NAMALWA (cell line): Measurements from ENCODE around the gene ANXA2R.
A peak's percentile ranks its signal among the peaks of the same experiment; 100 is the strongest.
"Not testable (repeated sequence)": the region's sequence is repeated elsewhere in the genome, so short reads cannot be mapped to it uniquely, and the experiment has no call there.

Experiments
- DNase-seq: peaks from one replicate; pipeline ENCODE4 v3.0.0-alpha.2; 2015; ENCODE audit warnings: low spot score

The ANXA2R gene

GRCh38 chr5:43040287-43041098 is at the start of gene ANXA2R:
ANXA2R (minus strand) TSS chr5:43040319; CDS start chr5:43040046, 273 bp downstream.
- DNase-seq = peak; percentile 98

- not testable (repeated sequence) for DNase-seq
Measured at GRCh38 chr5:43086118-43086908, 46.2 kb upstream of the ANXA2R start.

- no peak for DNase-seq
Measured at GRCh38 chr5:43085453-43085852, 45.3 kb upstream of the ANXA2R start.

DNA sequence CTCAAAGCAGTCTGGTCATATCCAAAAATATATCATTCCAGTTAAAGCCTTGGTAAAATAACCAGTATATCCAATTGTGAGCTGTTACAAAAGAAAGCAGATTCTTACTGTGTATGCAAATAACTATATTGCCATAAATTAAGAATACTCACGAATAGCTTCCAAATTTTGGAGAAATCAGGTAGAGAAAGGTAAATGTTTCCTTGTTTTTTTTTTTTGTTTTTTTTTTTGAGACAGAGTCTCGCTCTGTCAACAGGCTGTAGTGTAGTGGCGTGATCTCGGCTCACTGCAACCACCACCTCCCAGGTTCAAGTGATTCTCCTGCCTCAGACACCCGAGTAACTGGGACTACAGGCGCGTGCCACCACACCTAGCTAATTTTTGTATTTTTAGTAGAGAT is 44.3 kb upstream of the ANXA2R start:
- peak; percentile 27 for DNase-seq

DNA sequence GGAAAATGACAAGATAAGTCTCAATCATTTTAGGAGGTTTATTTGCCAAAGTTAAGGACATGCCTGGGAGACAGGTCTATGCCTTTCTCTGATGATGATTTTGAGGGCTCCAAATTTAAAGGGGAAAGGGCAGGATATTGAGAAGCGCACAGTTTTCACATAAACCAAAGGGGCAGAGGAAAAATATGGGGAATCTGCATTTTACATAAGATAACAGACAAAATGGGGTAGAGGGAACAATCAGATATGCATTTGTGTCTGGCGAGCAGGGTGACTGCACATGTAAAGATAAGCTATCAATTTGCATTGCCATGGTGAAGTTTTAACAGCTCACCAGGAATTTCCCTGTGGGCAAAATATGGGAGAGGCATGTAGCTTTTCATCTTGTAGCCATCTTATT is 41.2 kb upstream of the ANXA2R start:
- not testable (repeated sequence) for DNase-seq

GRCh38 chr5:43078956-43079355 is 38.8 kb upstream of the ANXA2R start:
- no peak for DNase-seq

GRCh38 chr5:43077446-43078191 is 37.5 kb upstream of the ANXA2R start:
- not testable (repeated sequence) for DNase-seq

DNA sequence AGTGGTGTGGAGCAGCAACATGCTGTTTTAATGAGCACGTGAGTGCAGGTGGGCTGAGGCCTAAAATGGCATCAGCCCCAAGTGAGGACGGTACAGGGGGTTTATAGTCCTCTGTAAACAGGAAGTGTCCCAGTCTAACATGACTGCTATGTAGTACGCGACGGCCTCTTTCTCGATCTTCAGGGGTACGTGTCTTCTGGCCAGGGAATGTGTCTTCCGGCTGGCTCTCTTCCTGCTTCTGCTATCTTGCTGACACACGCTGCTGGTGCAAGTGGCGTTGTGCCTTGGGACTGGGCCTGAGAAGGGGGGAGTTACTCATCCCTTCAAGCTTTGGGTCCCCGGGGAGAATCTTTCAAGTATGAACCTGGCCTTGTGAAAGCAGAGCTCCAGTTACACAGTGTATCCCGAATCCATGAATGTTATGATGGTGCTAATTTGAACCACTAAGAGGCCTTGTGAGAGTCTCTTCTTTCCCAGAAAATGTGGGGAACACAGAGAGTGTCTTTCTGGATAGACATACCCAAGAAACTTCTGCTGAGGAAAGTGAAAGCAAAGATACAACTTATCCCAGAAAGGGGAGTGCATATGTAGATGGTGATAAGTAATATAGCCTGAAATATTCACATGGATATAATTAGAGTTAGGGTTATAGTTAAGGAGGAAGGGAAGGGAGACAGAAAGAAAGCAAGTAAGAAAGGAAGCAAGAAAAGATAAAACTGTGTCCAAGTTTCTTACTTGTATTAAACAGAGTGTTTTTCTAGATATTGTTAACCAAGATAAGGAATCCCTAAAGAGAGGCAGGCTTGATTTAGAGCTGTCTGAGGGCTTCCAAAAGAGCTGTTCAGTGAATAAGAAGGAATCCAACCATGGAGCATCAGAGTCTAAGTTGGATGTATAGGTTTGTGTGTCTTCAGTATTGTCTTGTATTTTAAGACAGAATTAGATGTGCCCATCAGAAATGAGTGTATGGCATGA is 35.5 kb upstream of the ANXA2R start:
- DNase-seq = no peak

DNA sequence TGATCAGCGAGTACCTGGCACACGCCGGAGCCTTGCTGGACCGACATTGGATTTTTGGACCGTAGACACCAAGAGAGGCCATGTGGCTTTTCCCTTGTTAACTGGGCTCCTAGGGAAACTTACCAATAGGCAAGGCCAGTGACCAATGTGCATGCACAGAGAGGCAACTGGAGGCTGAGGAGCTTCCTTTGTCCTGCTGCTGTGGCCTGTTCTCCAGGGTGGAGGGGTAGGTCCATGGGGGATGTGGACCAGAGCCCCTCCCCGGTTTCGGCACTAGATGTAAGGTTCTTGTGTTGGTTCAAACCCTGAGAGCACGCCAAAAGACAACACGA is 34.8 kb upstream of the ANXA2R start:
- no peak for DNase-seq

DNA sequence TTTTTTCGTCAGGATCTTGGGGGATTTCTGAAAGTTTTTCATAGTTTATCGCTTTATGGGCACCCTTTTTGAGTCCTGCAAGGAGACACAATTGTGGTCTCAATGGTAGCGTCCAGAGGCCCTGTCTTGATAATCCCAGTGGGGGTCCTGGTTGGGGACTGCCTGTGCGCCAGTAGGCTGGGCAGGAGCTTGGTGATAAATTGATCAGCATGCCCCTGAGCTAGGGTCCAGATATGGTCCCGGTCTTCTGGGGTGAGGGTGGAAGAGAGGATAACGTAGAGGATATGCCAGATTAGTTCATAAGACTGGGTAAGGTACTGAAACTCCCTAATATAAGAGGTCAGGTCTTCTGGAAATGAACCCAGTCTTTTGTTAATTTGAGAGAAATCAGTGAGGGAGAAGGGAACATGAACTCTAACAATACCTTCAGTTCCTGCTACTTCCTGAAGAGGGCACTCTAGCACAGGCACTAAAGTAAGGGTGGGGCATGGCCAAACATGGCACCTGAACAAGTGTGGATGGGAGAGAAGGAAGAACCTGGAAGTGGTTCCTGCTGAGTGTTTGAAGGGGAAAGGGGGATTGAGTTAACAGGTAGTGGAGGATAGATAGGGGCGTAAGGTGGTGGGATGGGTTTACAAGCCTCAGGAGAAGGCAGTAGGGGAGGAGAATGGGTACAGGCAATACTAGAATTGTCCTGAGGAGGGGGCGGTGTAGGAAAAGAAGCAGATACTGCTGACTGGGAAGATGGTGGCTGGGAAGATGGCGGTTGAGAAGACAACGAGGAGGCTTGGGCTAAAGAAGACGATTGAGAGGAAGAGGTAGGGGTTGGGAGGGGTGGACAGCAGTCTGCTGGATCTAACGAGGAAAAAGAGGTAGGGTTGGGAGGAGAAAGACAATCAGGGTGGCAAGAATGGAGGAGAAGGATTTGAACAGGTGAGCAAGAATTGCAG is 33.8 kb upstream of the ANXA2R start:
- DNase-seq = peak; percentile 77

GRCh38 chr5:43069401-43069720 is 29.2 kb upstream of the ANXA2R start:
- not testable (repeated sequence) for DNase-seq

GRCh38 chr5:43068037-43068436 is 27.9 kb upstream of the ANXA2R start:
- peak; percentile 31 for DNase-seq

GRCh38 chr5:43066799-43067741 is 27.0 kb upstream of the ANXA2R start:
- peak; percentile 93 for DNase-seq

DNA sequence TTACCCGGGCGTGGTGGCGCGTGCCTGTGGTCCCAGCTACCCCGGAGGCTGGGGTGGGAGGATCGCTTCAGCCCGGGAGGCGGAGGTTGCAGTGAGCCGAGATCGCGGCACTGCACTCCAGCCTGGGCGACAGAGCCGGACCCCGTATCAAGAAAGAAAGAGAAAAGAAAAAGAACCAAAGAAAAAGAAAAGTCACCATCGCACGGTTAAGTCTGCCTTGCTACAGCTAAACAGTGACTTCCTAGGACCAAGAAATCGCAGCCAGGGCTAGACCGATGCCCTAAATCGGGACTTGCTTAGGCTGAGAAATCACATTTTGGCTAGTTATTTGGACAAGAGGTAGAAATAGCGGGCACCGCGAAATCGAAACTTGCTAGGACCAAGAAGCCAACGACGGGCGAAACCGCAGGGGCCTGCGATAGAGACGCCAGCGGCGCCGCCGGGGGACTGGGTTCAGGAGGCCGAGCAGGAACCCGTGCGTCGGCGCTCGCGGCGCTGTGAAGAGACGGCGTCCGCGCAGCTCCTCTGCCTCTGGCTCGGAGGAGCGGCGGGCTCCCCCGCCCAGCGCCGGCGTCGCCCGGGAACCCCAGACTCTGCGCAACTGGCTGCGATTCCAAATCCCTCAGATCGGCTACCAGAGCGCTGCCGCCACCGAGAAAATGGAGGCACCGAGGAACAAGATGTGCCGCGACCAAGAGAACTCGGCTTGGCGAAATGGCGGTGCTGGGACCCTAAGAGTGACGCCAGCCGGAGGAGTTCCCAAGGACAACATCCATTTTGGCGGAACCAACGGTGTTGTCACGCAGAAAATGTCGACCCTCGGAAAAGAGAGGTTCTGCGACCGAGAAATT is 26.1 kb upstream of the ANXA2R start:
- DNase-seq = peak; percentile 83

- DNase-seq = peak; percentile 68
Measured at GRCh38 chr5:43065387-43065947, 25.3 kb upstream of the ANXA2R start.

GRCh38 chr5:43063721-43064171 is 23.6 kb upstream of the ANXA2R start:
- no peak for DNase-seq

DNA sequence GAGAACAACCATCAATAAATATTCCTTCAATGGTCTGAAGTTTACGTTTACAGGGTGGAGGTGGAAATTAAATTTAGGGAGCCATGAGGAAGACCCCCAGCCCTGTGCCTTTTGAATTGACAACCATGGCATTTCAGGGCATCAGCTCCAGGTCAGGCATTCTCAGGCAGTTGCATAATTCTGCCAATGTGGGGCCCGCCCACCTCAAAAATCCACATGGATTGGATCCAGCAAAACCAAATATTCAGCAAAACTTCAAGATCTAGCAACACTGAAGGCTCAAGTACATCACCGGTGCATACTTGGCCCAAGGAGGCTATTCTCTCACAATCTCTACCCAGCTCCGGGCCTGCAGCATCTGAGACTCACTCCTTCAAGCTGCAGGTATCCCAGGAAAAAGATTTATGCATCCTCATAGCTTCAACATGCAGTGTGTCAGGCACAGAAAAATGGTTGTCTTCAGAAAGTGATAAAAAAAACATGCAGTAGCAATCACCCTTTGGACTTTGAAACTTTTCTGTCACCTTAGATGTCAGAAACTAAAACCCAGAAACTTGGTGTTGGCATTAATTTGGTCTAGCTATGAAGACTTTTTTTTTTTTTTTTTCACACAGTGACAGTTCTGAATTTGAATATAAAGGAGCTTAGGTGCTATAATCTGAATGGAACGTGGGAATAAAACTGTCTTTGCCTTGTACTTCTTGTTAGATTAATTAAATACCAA is 21.4 kb upstream of the ANXA2R start:
- no peak for DNase-seq
